ENCODE measurements around the gene BNIP3. TPM values are rescaled to one million over a fixed set of nuclear protein-coding genes. Genes with fewer than 3 reads are reported as not detected.
A peak's percentile ranks its signal among the peaks of the same experiment; 100 is the strongest.

Gene BNIP3
- total RNA-seq, 1 experiment from 2014 or later: 113 TPM

DNA sequence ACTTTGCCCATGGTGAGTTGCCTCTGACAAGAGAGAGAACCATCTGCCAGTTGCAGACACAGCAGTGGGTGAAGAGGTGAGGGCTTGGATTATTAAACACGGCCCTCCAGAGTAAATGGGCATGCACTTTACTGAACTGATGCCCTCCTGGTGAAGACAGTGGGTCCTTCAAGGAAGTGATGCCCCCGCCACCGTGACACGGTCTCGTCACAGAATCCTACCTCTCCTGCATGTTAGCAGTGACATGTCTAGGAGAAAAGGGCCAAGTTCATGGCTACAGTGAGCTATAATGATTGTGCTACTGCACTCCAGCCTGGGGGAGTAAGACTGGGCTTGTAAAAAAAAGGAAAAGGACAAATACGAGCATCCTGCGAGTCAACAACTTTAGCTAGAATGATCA is 2.4 kb downstream of the BNIP3 start:
- H3K4me3 Mint-ChIP-seq: peak overlapping the region; percentile 78
- POLR2A ChIA-PET: no interaction called here
- peaks cover 3% of the 10 kb centered on the region; the same call in 1 of the 2 replicates for H3K9me3 Mint-ChIP-seq
- H3K27me3 Mint-ChIP-seq (ENCODE audit: low read depth): peaks cover 20% of the 10 kb centered on the region
- no peak for TF ChIP-seq PRRX2 (CRISPR knock-in tag; IDR thresholded peaks at IDR 0.05)
- no peak for TF ChIP-seq MYBL2 (CRISPR knock-in tag; IDR thresholded peaks at IDR 0.05)
- TF ChIP-seq, protein P1, sequence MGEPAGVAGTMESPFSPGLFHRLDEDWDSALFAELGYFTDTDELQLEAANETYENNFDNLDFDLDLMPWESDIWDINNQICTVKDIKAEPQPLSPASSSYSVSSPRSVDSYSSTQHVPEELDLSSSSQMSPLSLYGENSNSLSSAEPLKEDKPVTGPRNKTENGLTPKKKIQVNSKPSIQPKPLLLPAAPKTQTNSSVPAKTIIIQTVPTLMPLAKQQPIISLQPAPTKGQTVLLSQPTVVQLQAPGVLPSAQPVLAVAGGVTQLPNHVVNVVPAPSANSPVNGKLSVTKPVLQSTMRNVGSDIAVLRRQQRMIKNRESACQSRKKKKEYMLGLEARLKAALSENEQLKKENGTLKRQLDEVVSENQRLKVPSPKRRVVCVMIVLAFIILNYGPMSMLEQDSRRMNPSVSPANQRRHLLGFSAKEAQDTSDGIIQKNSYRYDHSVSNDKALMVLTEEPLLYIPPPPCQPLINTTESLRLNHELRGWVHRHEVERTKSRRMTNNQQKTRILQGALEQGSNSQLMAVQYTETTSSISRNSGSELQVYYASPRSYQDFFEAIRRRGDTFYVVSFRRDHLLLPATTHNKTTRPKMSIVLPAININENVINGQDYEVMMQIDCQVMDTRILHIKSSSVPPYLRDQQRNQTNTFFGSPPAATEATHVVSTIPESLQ (CRISPR knock-in tag; IDR thresholded peaks at IDR 0.05): no peak
- TF ChIP-seq USF2 (CRISPR knock-in tag; IDR thresholded peaks at IDR 0.05): no peak
- TF ChIP-seq, protein P2, sequence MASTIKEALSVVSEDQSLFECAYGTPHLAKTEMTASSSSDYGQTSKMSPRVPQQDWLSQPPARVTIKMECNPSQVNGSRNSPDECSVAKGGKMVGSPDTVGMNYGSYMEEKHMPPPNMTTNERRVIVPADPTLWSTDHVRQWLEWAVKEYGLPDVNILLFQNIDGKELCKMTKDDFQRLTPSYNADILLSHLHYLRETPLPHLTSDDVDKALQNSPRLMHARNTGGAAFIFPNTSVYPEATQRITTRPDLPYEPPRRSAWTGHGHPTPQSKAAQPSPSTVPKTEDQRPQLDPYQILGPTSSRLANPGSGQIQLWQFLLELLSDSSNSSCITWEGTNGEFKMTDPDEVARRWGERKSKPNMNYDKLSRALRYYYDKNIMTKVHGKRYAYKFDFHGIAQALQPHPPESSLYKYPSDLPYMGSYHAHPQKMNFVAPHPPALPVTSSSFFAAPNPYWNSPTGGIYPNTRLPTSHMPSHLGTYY (CRISPR knock-in tag; IDR thresholded peaks at IDR 0.05): no peak
- no peak for TF ChIP-seq CBFB (CRISPR knock-in tag; IDR thresholded peaks at IDR 0.05; ENCODE audit: low read depth)
- TF ChIP-seq, protein P3, sequence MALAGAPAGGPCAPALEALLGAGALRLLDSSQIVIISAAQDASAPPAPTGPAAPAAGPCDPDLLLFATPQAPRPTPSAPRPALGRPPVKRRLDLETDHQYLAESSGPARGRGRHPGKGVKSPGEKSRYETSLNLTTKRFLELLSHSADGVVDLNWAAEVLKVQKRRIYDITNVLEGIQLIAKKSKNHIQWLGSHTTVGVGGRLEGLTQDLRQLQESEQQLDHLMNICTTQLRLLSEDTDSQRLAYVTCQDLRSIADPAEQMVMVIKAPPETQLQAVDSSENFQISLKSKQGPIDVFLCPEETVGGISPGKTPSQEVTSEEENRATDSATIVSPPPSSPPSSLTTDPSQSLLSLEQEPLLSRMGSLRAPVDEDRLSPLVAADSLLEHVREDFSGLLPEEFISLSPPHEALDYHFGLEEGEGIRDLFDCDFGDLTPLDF (CRISPR knock-in tag; IDR thresholded peaks at IDR 0.05): no peak
- TF ChIP-seq ELF4 (CRISPR knock-in tag; IDR thresholded peaks at IDR 0.05; ENCODE audit: low read depth): no peak
- no peak for TF ChIP-seq NR2C2 (CRISPR knock-in tag; IDR thresholded peaks at IDR 0.05)
- TF ChIP-seq ZNF671 (CRISPR knock-in tag; IDR thresholded peaks at IDR 0.05): no peak
- no peak for TF ChIP-seq MLX (CRISPR knock-in tag; IDR thresholded peaks at IDR 0.05)
- no peak for TF ChIP-seq NFYB (CRISPR knock-in tag; conservative IDR thresholded peaks at IDR 0.05; ENCODE audit: low read depth)
- H3K36me3 Mint-ChIP-seq: peaks cover 38% of the 10 kb centered on the region
- CTCF ChIA-PET: interaction anchor here (1.6 kb wide), 1 partner anchor 44 kb away, joined by 11 read pairs; no protein-coding TSS in a partner anchor
- DNase-seq (ENCODE audit: low spot score) (no peak), ATAC-seq (no peak)
- peaks cover 54% of the 10 kb centered on the region for H3K4me1 Mint-ChIP-seq
- H3K27ac Mint-ChIP-seq: peak overlapping the region; percentile 58

- POLR2A ChIA-PET: no interaction called here
- ATAC-seq: peak; percentile 6
- Mint-ChIP-seq H3K4me1 (peaks cover 57% of the 10 kb centered on the region), H3K4me3 (peak overlapping the region; percentile 78), H3K36me3 (peaks cover 41% of the 10 kb centered on the region), H3K27ac (no peak overlapping the region; the same call in 1 of the 2 replicates), H3K27me3 (ENCODE audit: low read depth) (peaks cover 15% of the 10 kb centered on the region), H3K9me3 (peaks cover 3% of the 10 kb centered on the region; the same call in 1 of the 2 replicates)
- DNase-seq (ENCODE audit: low spot score): no peak
- CTCF ChIA-PET: interaction anchor here (1.6 kb wide), 1 partner anchor 44 kb away, joined by 11 read pairs; no protein-coding TSS in a partner anchor
- TF ChIP-seq, protein P2 (CRISPR knock-in tag; IDR thresholded peaks at IDR 0.05): no peak
- TF ChIP-seq, protein P4, sequence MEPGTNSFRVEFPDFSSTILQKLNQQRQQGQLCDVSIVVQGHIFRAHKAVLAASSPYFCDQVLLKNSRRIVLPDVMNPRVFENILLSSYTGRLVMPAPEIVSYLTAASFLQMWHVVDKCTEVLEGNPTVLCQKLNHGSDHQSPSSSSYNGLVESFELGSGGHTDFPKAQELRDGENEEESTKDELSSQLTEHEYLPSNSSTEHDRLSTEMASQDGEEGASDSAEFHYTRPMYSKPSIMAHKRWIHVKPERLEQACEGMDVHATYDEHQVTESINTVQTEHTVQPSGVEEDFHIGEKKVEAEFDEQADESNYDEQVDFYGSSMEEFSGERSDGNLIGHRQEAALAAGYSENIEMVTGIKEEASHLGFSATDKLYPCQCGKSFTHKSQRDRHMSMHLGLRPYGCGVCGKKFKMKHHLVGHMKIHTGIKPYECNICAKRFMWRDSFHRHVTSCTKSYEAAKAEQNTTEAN (CRISPR knock-in tag; IDR thresholded peaks at IDR 0.05): no peak
- TF ChIP-seq SMAD4 (CRISPR knock-in tag; IDR thresholded peaks at IDR 0.05): no peak
- no peak for TF ChIP-seq PRDM15 (CRISPR knock-in tag; IDR thresholded peaks at IDR 0.05)
- TF ChIP-seq AR (CRISPR knock-in tag; IDR thresholded peaks at IDR 0.05): no peak
- no peak for TF ChIP-seq ESRRA (CRISPR knock-in tag; IDR thresholded peaks at IDR 0.05; ENCODE audit: borderline replicate concordance)
- TF ChIP-seq ATF3 (CRISPR knock-in tag; conservative IDR thresholded peaks at IDR 0.05): no peak
- TF ChIP-seq ELF4 (CRISPR knock-in tag; IDR thresholded peaks at IDR 0.05; ENCODE audit: low read depth): no peak
- TF ChIP-seq OVOL2 (CRISPR knock-in tag; IDR thresholded peaks at IDR 0.05; ENCODE audit: borderline replicate concordance): no peak
Observed at GRCh38 chr10:131978851-131979250, 2.9 kb downstream of the BNIP3 start.

Data from WTC11 (cell line).